Measurements from ENCODE around the gene ATP1A2. TPM values are rescaled to one million over a fixed set of nuclear protein-coding genes. Genes with fewer than 3 reads are reported as not detected.

The ATP1A2 gene
- 0.03 to 0.20 TPM (median 0.07 TPM) in 4 of 5 replicates, not detected in the other for total RNA-seq (2022; extraction: Qiagen RNA extraction)

GRCh38 chr1:160115545-160116282 lies at the start of gene ATP1A2:
ATP1A2 (plus strand) TSS chr1:160115759; CDS start chr1:160115862, 103 bp downstream.

DNA sequence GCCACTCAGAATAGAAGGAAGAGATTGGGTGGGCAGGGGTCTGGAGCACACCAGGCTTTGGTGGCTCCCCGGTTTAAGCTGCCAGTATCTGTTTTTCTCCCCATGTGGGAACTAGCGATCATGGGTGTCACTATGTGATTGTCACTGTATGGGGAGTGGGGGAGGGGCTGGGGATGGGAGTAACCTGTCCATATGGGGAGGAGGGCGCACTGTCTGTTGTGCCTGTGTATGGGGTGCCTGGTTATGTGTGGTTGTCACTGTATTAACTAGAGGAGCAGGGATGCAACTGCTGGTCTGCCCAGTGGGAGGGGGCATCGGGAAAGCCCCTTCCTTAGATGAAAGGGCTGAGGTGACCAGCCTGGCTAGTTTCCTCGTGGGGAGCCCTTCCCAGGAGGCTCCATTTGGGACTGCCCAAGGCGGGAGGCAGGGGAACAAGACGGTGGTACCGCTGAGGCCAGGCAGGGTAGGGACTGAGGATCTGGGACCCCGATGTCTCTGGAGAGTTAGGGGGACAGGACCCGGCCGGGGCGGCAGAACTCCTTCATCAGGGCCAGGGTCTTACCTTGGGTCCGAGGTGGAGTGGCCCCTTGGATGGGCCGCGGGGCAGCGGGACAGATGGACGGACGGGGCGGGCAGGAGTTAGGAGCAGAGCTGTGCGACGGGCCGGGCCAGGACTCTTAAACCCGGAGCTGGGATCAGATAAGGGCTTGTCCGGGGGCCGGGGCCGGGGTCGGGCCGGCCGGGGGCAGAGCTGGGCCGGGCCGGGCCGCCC lies 45.9 kb upstream of the ATP1A2 start, which contains the start of gene KCNJ10:
Gene KCNJ10 (minus strand): TSS at position 701 of the 772 bp plus-strand sequence. CDS start 27,628 bp downstream, outside the sequence.

DNA sequence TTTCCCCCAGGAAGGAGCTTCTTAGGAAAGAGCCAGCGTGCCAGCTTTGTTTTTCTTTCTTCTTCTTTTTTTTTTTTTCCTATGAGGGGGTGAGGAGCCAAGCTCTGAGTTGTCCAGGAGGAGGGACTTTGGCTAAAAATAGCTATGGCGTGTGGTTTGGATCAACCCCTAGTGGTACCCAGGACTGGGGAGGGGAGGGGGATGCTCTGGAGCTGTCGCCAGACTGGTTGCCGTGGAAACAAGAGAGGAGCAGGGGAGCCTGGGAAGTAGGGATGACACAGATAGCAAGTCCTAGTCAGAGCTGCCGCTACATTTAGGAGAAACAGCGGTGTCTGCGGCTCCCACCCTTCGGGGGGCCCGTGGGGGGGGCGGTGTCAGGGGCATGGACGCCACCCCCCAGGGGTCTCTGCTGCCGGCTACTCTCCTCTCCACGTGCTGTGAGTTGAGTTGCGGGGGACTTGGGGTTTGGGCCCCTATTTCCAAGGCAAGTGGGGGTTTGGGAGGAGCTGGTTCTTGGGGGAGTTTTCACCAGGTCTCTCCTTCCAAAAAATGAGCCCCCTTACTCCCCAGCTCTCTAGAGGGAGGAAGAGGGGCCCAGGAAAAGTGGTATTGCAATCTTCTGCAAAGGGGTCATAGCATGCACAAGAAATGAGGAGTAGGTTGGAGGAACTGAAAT lies 34.2 kb upstream of the ATP1A2 start, which contains the start of gene KCNJ9:
Gene KCNJ9 (plus strand): TSS at position 278 of the 676 bp plus-strand sequence. CDS start 2,493 bp downstream, outside the sequence.

GRCh38 chr1:160097911-160098851 lies 17.4 kb upstream of the ATP1A2 start, which contains the start of gene IGSF8:
IGSF8 (minus strand) TSS chr1:160098619; CDS start chr1:160098472, 147 bp downstream.

DNA sequence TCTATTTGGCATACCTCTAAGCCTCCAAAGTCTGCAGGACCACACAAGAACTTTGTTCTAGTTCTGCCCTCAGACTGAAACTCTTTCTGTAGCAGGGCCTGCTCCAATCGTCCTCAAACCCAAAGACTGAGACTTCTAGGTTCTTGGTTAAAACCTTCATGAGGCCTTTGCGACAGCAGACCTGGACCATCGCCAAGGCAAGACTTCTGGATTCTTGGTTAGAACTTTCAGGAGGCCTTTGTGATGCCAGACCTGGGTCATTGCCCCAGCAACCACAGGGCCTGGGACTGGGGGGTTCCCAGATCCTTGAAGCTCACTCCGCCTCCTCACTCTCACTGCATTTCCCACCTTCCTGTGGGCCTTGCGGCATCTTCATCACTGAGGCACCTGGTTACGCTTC lies 35.7 kb downstream of the ATP1A2 start, which contains the start of gene ATP1A4:
Gene ATP1A4 (plus strand): TSS at position 301 of the 400 bp plus-strand sequence. CDS start 438 bp downstream, outside the sequence.

GRCh38 chr1:160189649-160190625 lies 74.4 kb downstream of the ATP1A2 start, which contains the start of gene CASQ1:
CASQ1 (plus strand) TSS chr1:160190575; CDS start chr1:160190752, 177 bp downstream.

Other genes starting within 250 kb of the ATP1A2 start
- 0.61 to 0.79 TPM (median 0.73 TPM) in 5 replicates for gene CFAP45, start 215.6 kb upstream of the ATP1A2 start, total RNA-seq (2022; extraction: Qiagen RNA extraction)
- 1,030 to 1,080 TPM (median 1,063 TPM) in 5 replicates for gene TAGLN2, start 190.3 kb upstream of the ATP1A2 start, total RNA-seq (2022; extraction: Qiagen RNA extraction)
- 0.17 to 0.29 TPM (median 0.22 TPM) in 5 replicates for gene IGSF9, start 170.1 kb upstream of the ATP1A2 start, total RNA-seq (2022; extraction: Qiagen RNA extraction)
- 0.13 to 0.83 TPM (median 0.40 TPM) in 5 replicates for gene SLAMF9, start 161.5 kb upstream of the ATP1A2 start, total RNA-seq (2022; extraction: Qiagen RNA extraction)
- gene PIGM, start 83.8 kb upstream of the ATP1A2 start, total RNA-seq (2022; extraction: Qiagen RNA extraction), result 4.1 to 4.6 TPM (median 4.4 TPM) in 5 replicates
- 0.09 TPM in 1 of 5 replicates, not detected in the others for gene KCNJ10, start 45.6 kb upstream of the ATP1A2 start, total RNA-seq (2022; extraction: Qiagen RNA extraction)
- 0.02 TPM in 1 of 5 replicates, not detected in the others for gene KCNJ9, start 34.2 kb upstream of the ATP1A2 start, total RNA-seq (2022; extraction: Qiagen RNA extraction)
- gene IGSF8, start 17.1 kb upstream of the ATP1A2 start, total RNA-seq (2022; extraction: Qiagen RNA extraction), result 6.0 to 10.1 TPM (median 10.0 TPM) in 5 replicates
- not detected in 5 replicates for gene ATP1A4, start 35.8 kb downstream of the ATP1A2 start, total RNA-seq (2022; extraction: Qiagen RNA extraction)
- gene CASQ1, start 74.8 kb downstream of the ATP1A2 start, total RNA-seq (2022; extraction: Qiagen RNA extraction), result not detected in 5 replicates
- 180 to 213 TPM (median 195 TPM) in 5 replicates for gene PEA15, start 89.6 kb downstream of the ATP1A2 start, total RNA-seq (2022; extraction: Qiagen RNA extraction)
- gene DCAF8, start 146.8 kb downstream of the ATP1A2 start, total RNA-seq (2022; extraction: Qiagen RNA extraction), result 44.4 to 56.1 TPM (median 53.8 TPM) in 5 replicates
- 20.8 to 27.6 TPM (median 23.3 TPM) in 5 replicates for gene PEX19, start 169.4 kb downstream of the ATP1A2 start, total RNA-seq (2022; extraction: Qiagen RNA extraction)
- 79.1 to 100 TPM (median 84.0 TPM) in 5 replicates for gene COPA, start 227.5 kb downstream of the ATP1A2 start, total RNA-seq (2022; extraction: Qiagen RNA extraction)
- gene NCSTN, start 227.6 kb downstream of the ATP1A2 start, total RNA-seq (2022; extraction: Qiagen RNA extraction), result 40.9 to 48.5 TPM (median 47.4 TPM) in 5 replicates